ENCODE results near the gene ARID5B. TPM values are rescaled to one million over a fixed set of nuclear protein-coding genes. Genes with fewer than 3 reads are reported as not detected.

ARID5B gene
- polyA plus RNA-seq, 6 donors from 2014 or later = 68.6 to 165 (median 122) TPM

DNA sequence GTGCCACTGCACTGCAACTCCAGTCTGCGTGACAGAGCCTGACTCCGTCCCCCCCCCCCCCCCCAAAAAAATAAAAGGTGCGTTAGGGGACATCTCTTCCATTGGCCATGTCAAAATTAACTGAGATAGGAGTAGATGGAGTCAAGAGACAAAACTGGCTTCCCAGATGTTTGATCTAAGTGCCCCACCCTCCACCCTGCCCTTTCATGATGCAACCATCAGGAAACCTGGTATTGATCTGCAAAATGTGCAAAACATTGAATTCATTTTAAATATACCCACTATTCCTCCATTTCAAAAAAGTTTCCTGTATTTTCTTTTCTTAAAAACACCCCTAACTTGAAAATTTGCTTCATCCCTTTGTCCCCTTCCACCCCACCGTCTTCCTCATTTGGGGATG, 17.5 kb downstream of the ARID5B start:
- H3K4me1 Mint-ChIP-seq = peaks cover 57 to 85% (median 73%) of the 10 kb centered on the region in 3 donors
- H3K27ac Mint-ChIP-seq = peak overlapping the region in 4 of 6 donors; percentile 70 to 90 (median 87)
- DNase-seq (no peak), ATAC-seq (ENCODE audit: low read depth in 2 of 2) (no peak)
- peaks cover 0 to 13% (median 8%) of the 10 kb centered on the region in 7 donors for H3K9me3 Mint-ChIP-seq
- H3K36me3 Mint-ChIP-seq = peaks cover 53 to 59% of the 10 kb centered on the region in 2 donors
- no peaks in the 10 kb centered on the region for H3K27me3 Mint-ChIP-seq
- peak overlapping the region in 4 of 8 donors; percentile 2 to 49 (median 20) for H3K4me3 Mint-ChIP-seq

GRCh38 chr10:61919646-61920215, 18.2 kb downstream of the ARID5B start:
- Mint-ChIP-seq H3K27ac (peak overlapping the region in 5 of 6 donors; percentile 41 to 89 (median 83)), H3K27me3 (no peaks in the 10 kb centered on the region), H3K4me1 (peaks cover 57 to 89% (median 69%) of the 10 kb centered on the region in 3 donors), H3K36me3 (peaks cover 51 to 60% of the 10 kb centered on the region in 2 donors), H3K4me3 (peak overlapping the region in 1 of 8 donors; percentile 55), H3K9me3 (peaks cover 0 to 13% (median 8%) of the 10 kb centered on the region in 7 donors)
- DNase-seq (no peak), ATAC-seq (ENCODE audit: low read depth in 2 of 2) (no peak)

GRCh38 chr10:61921143-61921542, 19.6 kb downstream of the ARID5B start:
- Mint-ChIP-seq H3K27me3 (no peaks in the 10 kb centered on the region), H3K4me1 (peaks cover 57 to 87% (median 71%) of the 10 kb centered on the region in 3 donors), H3K4me3 (peak overlapping the region in 3 of 8 donors; percentile 6 to 53 (median 12)), H3K36me3 (peaks cover 52 to 60% of the 10 kb centered on the region in 2 donors), H3K9me3 (peaks cover 0 to 13% (median 8%) of the 10 kb centered on the region in 7 donors), H3K27ac (peak overlapping the region; percentile 38 to 90 (median 64))
- DNase-seq (no peak), ATAC-seq (ENCODE audit: low read depth in 2 of 2) (no peak)

DNA sequence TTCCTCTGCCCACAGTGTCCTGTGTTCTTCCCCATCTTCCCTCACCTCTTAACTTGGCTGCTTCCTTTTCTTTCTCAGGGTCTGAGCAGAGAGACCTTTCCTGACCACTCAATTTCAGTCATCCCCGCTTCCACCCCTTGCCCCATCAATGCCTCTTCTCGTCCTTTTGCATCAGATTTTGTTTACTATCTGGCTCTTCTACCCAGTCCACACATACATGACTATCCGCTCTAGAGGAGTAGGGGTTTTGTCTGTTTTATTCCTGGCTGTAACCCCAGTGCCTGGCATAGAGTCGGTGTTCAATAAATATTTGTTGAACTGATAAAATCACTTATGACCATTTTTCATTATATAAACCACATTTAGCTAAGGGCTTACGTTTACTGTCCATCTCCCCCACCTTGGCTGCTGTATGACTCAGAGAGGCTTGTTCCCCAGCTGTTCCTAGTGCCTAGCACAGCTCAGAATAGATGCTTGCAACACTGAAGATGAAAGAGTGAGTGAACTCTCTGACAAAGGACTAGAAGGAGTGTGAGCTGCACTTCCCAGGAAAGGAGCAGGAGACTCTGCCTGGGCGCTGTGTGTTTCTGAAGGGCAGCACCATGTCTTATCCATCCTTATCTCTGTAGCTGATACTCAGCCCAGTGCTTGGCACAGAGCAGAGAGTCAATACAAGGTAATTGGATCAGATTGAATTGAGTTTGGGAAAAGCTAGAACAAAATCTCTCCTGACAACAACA, 21.9 kb downstream of the ARID5B start:
- H3K36me3 Mint-ChIP-seq = peaks cover 42 to 46% of the 10 kb centered on the region in 2 donors
- peaks cover 0 to 4% (median 1%) of the 10 kb centered on the region in 7 donors for H3K9me3 Mint-ChIP-seq
- ATAC-seq (ENCODE audit: low read depth in 2 of 2) (no peak), DNase-seq (no peak)
- peak overlapping the region in 1 of 8 donors; percentile 6 for H3K4me3 Mint-ChIP-seq
- no peaks in the 10 kb centered on the region for H3K27me3 Mint-ChIP-seq
- H3K4me1 Mint-ChIP-seq = peaks cover 46 to 85% (median 61%) of the 10 kb centered on the region in 3 donors
- H3K27ac Mint-ChIP-seq = peak overlapping the region; percentile 54 to 94 (median 74)

GRCh38 chr10:61923950-61924274, 22.4 kb downstream of the ARID5B start:
- Mint-ChIP-seq H3K27me3 (no peaks in the 10 kb centered on the region), H3K4me3 (no peak overlapping the region), H3K36me3 (peaks cover 44 to 46% of the 10 kb centered on the region in 2 donors), H3K9me3 (peaks cover 0 to 4% (median 0%) of the 10 kb centered on the region in 7 donors), H3K27ac (peak overlapping the region; percentile 53 to 78 (median 68)), H3K4me1 (peaks cover 51 to 86% (median 61%) of the 10 kb centered on the region in 3 donors)
- ATAC-seq (ENCODE audit: low read depth in 2 of 2) = no peak
- no peak for DNase-seq

GRCh38 chr10:61929555-61929954, 28.1 kb downstream of the ARID5B start:
- Mint-ChIP-seq H3K36me3 (peaks cover 32 to 40% of the 10 kb centered on the region in 2 donors), H3K27ac (peak overlapping the region; percentile 73 to 94 (median 88)), H3K4me3 (peak overlapping the region in 1 of 8 donors; percentile 26), H3K4me1 (peaks cover 44 to 73% (median 59%) of the 10 kb centered on the region in 3 donors), H3K27me3 (no peaks in the 10 kb centered on the region), H3K9me3 (peaks cover 0 to 5% (median 0%) of the 10 kb centered on the region in 7 donors)
- DNase-seq = no peak
- ATAC-seq (ENCODE audit: low read depth in 2 of 2) = no peak

GRCh38 chr10:61931620-61932332, 30.3 kb downstream of the ARID5B start:
- peak overlapping the region in 2 of 8 donors; percentile 9 to 47 for H3K4me3 Mint-ChIP-seq
- DNase-seq (no peak), ATAC-seq (ENCODE audit: low read depth in 2 of 2) (no peak)
- H3K4me1 Mint-ChIP-seq = peaks cover 42 to 75% (median 58%) of the 10 kb centered on the region in 3 donors
- H3K27ac Mint-ChIP-seq = peak overlapping the region in 5 of 6 donors; percentile 32 to 71 (median 49)
- H3K27me3 Mint-ChIP-seq = no peaks in the 10 kb centered on the region
- peaks cover 0 to 5% (median 0%) of the 10 kb centered on the region in 7 donors for H3K9me3 Mint-ChIP-seq
- peaks cover 29% of the 10 kb centered on the region in 2 donors for H3K36me3 Mint-ChIP-seq

DNA sequence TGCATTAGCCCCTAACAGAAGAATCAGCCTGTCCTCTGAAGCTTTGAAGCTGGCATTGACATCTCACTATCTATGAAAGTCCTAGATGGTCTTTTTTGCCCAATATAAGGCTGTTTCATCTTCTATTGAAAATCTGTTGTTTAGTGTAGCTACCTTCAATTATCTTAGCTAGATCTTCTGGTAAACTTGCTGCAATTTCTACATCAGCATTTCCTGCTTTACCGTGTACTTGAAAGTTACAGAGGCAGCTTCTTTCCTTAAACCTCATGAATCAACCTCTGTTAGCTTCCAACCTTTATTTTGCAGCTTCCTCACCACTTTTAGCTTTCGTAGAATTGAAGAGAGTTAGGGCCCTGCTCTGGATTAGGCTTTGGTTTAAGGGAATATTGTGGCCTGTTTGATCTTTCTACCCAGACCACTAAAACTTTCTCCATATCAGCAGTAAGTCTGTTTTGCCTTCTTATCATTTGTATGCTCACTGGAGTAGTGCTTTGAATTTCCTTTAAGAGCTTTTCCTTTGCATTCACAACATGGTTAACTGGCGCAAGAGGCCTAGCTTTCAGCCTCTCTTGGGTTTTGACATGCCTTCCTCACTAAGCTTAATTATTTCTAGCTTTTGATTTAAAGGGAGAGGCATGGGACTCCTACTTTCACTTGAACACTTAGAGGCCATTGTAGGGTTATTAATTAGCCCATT, 32.5 kb downstream of the ARID5B start:
- Mint-ChIP-seq H3K27ac (peak overlapping the region; percentile 73 to 95 (median 94)), H3K36me3 (peaks cover 21 to 37% of the 10 kb centered on the region in 2 donors), H3K27me3 (no peaks in the 10 kb centered on the region), H3K9me3 (peaks cover 0 to 5% (median 0%) of the 10 kb centered on the region in 7 donors), H3K4me1 (peaks cover 52 to 77% (median 74%) of the 10 kb centered on the region in 3 donors), H3K4me3 (peak overlapping the region in 6 of 8 donors; percentile 10 to 51 (median 20))
- no peak for DNase-seq
- no peak for ATAC-seq (ENCODE audit: low read depth in 2 of 2)

- peak overlapping the region in 1 of 8 donors; percentile 44 for H3K4me3 Mint-ChIP-seq
- H3K27me3 Mint-ChIP-seq = no peaks in the 10 kb centered on the region
- H3K27ac Mint-ChIP-seq = peak overlapping the region in 5 of 6 donors; percentile 65 to 94 (median 90)
- DNase-seq (no peak), ATAC-seq (ENCODE audit: low read depth in 2 of 2) (no peak)
- H3K4me1 Mint-ChIP-seq = peaks cover 47 to 78% (median 70%) of the 10 kb centered on the region in 3 donors
- H3K9me3 Mint-ChIP-seq = peaks cover 0 to 2% (median 0%) of the 10 kb centered on the region in 7 donors
- H3K36me3 Mint-ChIP-seq = peaks cover 10 to 32% of the 10 kb centered on the region in 2 donors
Measured at GRCh38 chr10:61935077-61935476, 33.6 kb downstream of the ARID5B start.

DNA sequence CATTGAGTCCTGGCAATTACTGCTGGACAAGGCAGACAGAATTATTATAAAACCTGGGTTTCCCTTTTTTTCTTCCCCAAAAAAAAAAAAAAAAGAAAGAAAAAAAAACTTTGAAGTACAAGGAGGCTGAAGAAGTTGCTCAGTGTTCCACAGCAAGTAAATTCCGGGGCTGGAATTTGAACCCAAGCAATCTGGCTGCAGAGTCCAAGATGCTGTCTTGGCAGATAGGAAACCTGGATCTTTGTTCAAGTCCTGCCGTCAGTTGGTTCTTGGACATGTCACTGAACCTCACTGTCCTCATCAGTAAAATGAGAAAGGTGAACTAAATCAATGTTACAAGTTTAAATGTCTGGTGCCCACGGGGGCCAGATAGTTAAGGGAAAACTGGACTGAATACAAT, 35.3 kb downstream of the ARID5B start:
- Mint-ChIP-seq H3K36me3 (peaks cover 15 to 44% of the 10 kb centered on the region in 2 donors), H3K9me3 (peaks cover 0 to 4% (median 0%) of the 10 kb centered on the region in 7 donors), H3K27me3 (no peaks in the 10 kb centered on the region), H3K27ac (peak overlapping the region; percentile 75 to 98 (median 92)), H3K4me3 (peak overlapping the region in 5 of 8 donors; percentile 23 to 87 (median 61)), H3K4me1 (peaks cover 55 to 87% (median 77%) of the 10 kb centered on the region in 3 donors)
- no peak for DNase-seq
- ATAC-seq (ENCODE audit: low read depth in 2 of 2) = no peak

GRCh38 chr10:61937631-61938351, 36.3 kb downstream of the ARID5B start:
- peaks cover 0 to 4% (median 0%) of the 10 kb centered on the region in 7 donors for H3K9me3 Mint-ChIP-seq
- peaks cover 15 to 46% of the 10 kb centered on the region in 2 donors for H3K36me3 Mint-ChIP-seq
- H3K4me3 Mint-ChIP-seq = peak overlapping the region in 6 of 8 donors; percentile 4 to 87 (median 46)
- ATAC-seq (ENCODE audit: low read depth in 2 of 2) (no peak), DNase-seq (no peak)
- H3K4me1 Mint-ChIP-seq = peaks cover 57 to 88% (median 81%) of the 10 kb centered on the region in 3 donors
- peak overlapping the region; percentile 75 to 98 (median 92) for H3K27ac Mint-ChIP-seq
- no peaks in the 10 kb centered on the region for H3K27me3 Mint-ChIP-seq

DNA sequence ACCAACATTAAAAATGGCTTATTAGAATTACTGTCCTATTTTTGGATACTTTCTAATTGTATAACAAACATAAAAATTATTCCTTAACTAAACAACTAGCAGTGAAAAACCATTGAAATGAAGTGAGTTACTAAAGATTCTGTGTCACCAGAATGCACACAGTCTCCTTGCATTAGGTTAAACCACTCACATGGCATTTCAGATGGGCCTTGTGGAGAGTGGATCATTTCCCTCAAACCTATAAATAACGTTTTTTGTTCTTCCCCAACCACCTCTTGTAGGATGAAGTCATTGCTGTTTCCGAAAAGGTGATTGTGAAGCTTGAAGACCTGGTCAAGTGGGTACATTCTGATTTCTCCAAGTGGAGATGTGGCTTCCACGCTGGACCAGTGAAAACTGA, 38.4 kb downstream of the ARID5B start:
- Mint-ChIP-seq H3K36me3 (peaks cover 17 to 46% of the 10 kb centered on the region in 2 donors), H3K27me3 (no peaks in the 10 kb centered on the region), H3K4me3 (peak overlapping the region in 6 of 8 donors; percentile 9 to 80 (median 36)), H3K27ac (peak overlapping the region; percentile 75 to 97 (median 94)), H3K9me3 (peaks cover 0 to 2% (median 0%) of the 10 kb centered on the region in 7 donors), H3K4me1 (peaks cover 56 to 92% (median 75%) of the 10 kb centered on the region in 3 donors)
- DNase-seq = no peak
- ATAC-seq (ENCODE audit: low read depth in 2 of 2) = no peak
